Tibial nerve (tissue), 4 donors: ENCODE results near the gene CARHSP1. TPM values are rescaled to one million over a fixed set of nuclear protein-coding genes. Genes with fewer than 3 reads are reported as not detected.

Experiments
- DNase-seq, 2 donors: peaks; one replicate each; pipeline ENCODE4 v3.0.0-alpha.2; 2019; ENCODE audit warnings: low spot score in 2 of 2
- H3K27ac ChIP-seq, 4 donors: fragments of 200-600 bp; sonication (generic) in 3 of 4; one replicate each; pipeline ENCODE4 v1.5.1; 2017 to 2019; ENCODE audit warnings: mild to moderate bottlenecking in 1 of 4
- H3K27me3 ChIP-seq, 2 donors: fragments of 200-600 bp; sonication (generic) in 1 of 2; one replicate each; pipeline versions ENCODE4 v1.5.1 to v1.6.0; 2017 to 2019
- H3K36me3 ChIP-seq, 3 donors: fragments of 200-600 bp; sonication (generic); one replicate each; pipeline ENCODE4 v1.5.1; 2018 to 2019
- H3K4me1 ChIP-seq, 4 donors: fragments of 200-600 bp; sonication (generic) in 3 of 4; one replicate each; pipeline ENCODE4 v1.5.1; 2017 to 2019
- H3K4me3 ChIP-seq, 4 donors: fragments of 200-600 bp; sonication (generic) in 3 of 4; one replicate each; pipeline ENCODE4 v1.5.1; 2017 to 2019; ENCODE audit warnings: mild to moderate bottlenecking in 1 of 4, moderate library complexity in 1 of 4
- H3K9me3 ChIP-seq, 4 donors: fragments of 200-600 bp; sonication (generic) in 3 of 4; one replicate each; pipeline ENCODE4 v1.5.1; 2017 to 2019
- EP300 ChIP-seq, 2 donors: sonication (generic); formaldehyde crosslinking; IDR thresholded peaks; one replicate each; pipeline ENCODE4 v1.6.1; 2017; ENCODE audit warnings: antibody characterized with exemption in 2 of 2, mild to moderate bottlenecking in 1 of 2
- POLR2A ChIP-seq, 2 donors: fragments of 450-650 bp; IDR thresholded peaks; one replicate each; pipeline ENCODE4 v1.6.1; 2017; ENCODE audit warnings: antibody characterized with exemption in 2 of 2, mild to moderate bottlenecking in 2 of 2, moderate library complexity in 2 of 2
- WGBS, 2 donors: methylation state at CpG; one replicate each; pipeline ENCODE4 v1.1.5; 2018; 5-methylcytosine and 5-hydroxymethylcytosine counted together
- total RNA-seq, 4 donors: library from RNA; depleted of rRNA; stranded (reverse); fragments of >200 nt; gene quantifications; one replicate each; pipeline ENCODE4 v1.1.0, GENCODE V29; 2016
- TF ChIP-seq, protein P1 (sequence below), 5 experiments: fragments of 200-600 bp in 3 of 5; fragments of 450-650 bp in 2 of 5; sonication (generic) in 3 of 5; IDR thresholded peaks; one replicate each; pipeline ENCODE4 v1.5.1; 2016 to 2019; ENCODE audit warnings: antibody characterized with exemption in 5 of 5, mild to moderate bottlenecking in 3 of 5, moderate library complexity in 2 of 5

The CARHSP1 gene
- total RNA-seq, 4 donors from 2014 or later, result 90.6 to 169 (median 160) TPM

DNA sequence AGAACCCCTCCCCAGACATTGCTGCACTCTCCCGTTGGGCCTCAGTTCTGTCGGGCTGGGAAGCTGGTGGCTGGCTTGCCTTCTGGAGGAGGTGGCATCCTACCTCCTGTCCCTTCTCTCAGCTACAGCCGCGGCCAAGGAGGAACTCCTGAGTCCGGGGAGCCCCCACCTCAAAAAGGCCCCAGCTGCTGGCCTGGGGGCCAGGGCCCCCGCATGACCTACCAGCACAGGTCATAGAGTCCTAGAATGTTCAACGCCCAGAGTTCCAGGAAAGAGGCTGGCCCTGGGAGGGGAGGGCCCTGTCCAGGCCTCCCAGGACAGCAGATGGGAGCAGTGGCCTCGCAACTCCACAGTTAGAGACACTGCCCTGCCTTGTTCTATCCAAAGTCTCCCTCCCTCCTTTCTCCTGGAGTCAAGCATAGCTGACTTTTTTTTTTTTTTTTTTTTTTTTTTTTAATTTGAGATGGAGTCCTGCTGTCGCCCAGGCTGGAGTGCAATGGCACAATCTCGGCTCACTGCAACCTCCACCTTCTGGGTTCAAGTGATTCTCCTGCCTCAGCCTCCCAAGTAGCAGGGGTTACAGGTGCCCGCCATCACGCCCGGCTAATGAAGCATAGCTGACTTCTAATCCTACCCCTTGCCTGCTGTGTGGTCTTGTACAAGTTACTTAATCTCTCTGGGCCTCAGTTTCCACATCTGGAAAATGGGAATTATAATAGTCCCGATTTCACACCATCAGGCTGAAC, 7.1 kb downstream of the CARHSP1 start:
- peak in 1 of 2 donors; percentile 38 for DNase-seq
- peaks cover 0 to 22% (median 1%) of the 10 kb centered on the region in 3 donors for H3K36me3 ChIP-seq
- peaks cover 0 to 90% (median 73%) of the 10 kb centered on the region in 4 donors for H3K4me1 ChIP-seq
- H3K9me3 ChIP-seq, result no peaks in the 10 kb centered on the region
- H3K4me3 ChIP-seq, result peak overlapping the region in 1 of 4 donors; percentile 27
- no peaks in the 10 kb centered on the region for H3K27me3 ChIP-seq
- no peak for TF ChIP-seq EP300 (IDR thresholded peaks at IDR 0.05)
- no peak for TF ChIP-seq POLR2A (IDR thresholded peaks at IDR 0.05)
- TF ChIP-seq, protein P1, sequence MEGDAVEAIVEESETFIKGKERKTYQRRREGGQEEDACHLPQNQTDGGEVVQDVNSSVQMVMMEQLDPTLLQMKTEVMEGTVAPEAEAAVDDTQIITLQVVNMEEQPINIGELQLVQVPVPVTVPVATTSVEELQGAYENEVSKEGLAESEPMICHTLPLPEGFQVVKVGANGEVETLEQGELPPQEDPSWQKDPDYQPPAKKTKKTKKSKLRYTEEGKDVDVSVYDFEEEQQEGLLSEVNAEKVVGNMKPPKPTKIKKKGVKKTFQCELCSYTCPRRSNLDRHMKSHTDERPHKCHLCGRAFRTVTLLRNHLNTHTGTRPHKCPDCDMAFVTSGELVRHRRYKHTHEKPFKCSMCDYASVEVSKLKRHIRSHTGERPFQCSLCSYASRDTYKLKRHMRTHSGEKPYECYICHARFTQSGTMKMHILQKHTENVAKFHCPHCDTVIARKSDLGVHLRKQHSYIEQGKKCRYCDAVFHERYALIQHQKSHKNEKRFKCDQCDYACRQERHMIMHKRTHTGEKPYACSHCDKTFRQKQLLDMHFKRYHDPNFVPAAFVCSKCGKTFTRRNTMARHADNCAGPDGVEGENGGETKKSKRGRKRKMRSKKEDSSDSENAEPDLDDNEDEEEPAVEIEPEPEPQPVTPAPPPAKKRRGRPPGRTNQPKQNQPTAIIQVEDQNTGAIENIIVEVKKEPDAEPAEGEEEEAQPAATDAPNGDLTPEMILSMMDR (IDR thresholded peaks at IDR 0.05), result no peak
- H3K27ac ChIP-seq, result peak overlapping the region; percentile 50 to 94 (median 88)
- WGBS, 2 donors, result 40 to 52% methylated on average over 14 of the region's 14 CpGs

DNA sequence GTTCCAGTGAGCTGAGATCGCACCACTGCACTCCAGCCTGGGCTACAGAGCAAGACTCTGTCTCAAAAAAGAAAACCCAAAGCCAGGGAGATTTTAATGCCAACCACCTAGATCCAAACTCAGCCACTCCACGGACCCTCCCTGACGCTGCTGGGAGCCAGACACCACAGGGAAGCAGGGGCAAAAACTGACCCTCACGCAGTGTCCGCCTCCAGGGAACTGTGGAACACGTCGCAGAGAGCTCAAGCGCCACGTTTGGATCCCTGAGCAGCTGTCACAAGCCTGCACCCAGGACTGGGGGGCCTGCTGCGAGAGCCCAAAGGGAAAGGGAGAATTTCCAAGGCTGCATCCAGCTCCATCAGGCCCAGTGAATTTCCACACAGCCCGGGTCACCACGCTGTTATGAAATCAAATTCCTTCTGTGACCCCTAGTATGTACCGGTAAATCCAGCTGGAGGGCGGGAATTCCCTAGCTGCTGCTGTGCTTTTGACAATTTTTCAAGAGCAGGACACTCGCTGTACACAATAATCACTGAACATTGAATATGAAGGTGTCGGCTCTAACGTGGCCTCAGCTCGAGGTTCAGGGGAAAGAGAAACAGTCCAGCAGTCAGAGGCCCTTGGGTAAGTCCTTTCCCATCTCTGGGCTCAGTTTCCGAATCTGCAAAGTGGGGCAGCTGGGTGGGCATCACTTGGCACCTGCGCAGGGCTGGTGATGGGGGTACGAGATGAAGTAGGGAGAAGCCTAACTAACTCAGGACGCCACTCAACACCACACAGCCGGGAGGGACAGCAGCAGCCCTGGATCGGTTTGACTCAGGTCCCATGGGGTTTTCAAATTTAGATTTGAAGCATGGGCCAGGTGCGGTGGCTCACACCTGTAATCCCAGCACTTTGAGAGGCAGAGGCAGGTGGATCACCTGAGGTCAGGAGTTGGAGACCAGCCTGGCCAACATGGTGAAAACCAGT, 8.6 kb downstream of the CARHSP1 start:
- H3K27ac ChIP-seq, result peak overlapping the region in 3 of 4 donors; percentile 34 to 94 (median 86)
- no peaks in the 10 kb centered on the region for H3K27me3 ChIP-seq
- DNase-seq, result peak; percentile 68 to 80
- H3K36me3 ChIP-seq, result peaks cover 0 to 37% (median 10%) of the 10 kb centered on the region in 3 donors
- TF ChIP-seq EP300 (IDR thresholded peaks at IDR 0.05) (peak in 1 of 2 donors; percentile 84), POLR2A (IDR thresholded peaks at IDR 0.05) (no peak)
- peaks cover 0 to 78% (median 60%) of the 10 kb centered on the region in 4 donors for H3K4me1 ChIP-seq
- peak overlapping the region in 1 of 4 donors; percentile 15 for H3K4me3 ChIP-seq
- 42 to 47% methylated on average over 24 to 25 of the region's 25 CpGs for WGBS, 2 donors
- H3K9me3 ChIP-seq, result no peaks in the 10 kb centered on the region

DNA sequence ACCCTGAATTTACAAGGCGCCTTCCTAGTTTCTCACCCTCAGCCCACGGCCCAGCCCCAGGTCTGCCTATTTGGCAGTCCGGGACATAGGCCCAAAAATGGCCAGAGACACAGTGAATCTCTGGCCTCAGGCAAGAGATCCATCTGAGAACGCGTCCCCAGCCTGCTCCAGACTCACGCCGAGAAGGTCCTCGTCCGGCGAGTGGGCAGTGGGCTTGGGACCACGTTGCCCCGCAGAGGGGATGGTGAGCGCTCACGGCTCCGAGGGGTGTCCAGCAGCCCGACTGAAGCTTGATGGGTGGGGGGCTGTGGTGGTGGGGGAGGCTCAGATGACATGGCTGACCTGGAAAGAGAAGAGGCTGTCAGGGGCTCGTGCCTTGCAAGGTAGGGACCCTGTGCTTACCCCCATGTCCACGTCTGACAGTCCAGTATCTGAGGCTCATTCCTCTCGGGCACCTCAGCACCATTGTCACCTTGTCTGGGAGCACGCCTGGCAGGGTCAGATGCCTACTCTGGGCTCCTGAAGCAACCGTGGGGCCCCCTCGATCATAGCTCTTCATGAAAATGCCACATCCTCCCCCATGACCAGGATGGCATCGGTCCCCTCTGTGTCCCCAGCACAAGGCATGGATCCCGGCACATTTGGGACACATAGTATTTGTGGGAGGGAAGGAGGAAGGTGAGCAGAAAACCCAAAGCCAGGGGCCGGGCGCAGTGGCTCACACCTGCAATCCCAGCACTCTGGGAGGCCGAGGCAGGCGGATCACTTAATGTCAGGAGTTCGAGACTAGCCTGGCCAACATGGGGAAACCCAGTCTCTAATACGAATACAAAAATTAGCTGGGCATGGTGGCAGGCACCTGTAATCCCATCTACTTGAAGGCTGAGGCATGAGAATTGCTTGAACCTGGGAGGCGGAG, 9.6 kb downstream of the CARHSP1 start:
- H3K4me3 ChIP-seq, result peak overlapping the region in 1 of 4 donors; percentile 15
- H3K27ac ChIP-seq, result peak overlapping the region in 3 of 4 donors; percentile 40 to 94 (median 86)
- TF ChIP-seq, protein P1 (IDR thresholded peaks at IDR 0.05), result no peak
- TF ChIP-seq POLR2A (IDR thresholded peaks at IDR 0.05), result no peak
- DNase-seq, result no peak
- peaks cover 0 to 78% (median 53%) of the 10 kb centered on the region in 4 donors for H3K4me1 ChIP-seq
- no peaks in the 10 kb centered on the region for H3K27me3 ChIP-seq
- H3K36me3 ChIP-seq, result peaks cover 0 to 47% (median 10%) of the 10 kb centered on the region in 3 donors
- WGBS, 2 donors, result 91 to 95% methylated on average over 28 to 31 of the region's 31 CpGs
- H3K9me3 ChIP-seq, result no peaks in the 10 kb centered on the region

DNA sequence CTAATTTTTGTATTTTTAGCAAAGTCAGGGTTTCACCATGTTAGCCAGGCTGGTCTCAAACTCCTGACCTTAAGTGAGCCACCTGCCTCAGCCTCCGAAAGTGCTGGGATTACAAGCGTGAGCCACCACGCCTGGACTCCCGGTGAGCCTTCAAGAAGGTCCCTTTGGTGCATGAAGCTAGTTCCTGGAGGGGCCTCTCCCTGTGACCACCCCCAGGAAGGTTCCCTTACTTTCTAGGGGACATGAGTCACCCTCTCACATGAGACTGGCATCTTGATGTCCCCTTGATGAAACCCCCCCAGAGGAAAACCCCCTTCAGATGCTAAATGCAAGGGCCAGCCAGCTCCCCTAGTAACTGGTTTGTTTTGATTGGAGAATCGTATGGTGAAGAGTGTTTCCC, 12.8 kb downstream of the CARHSP1 start:
- Histone ChIP-seq H3K27me3 (no peaks in the 10 kb centered on the region), H3K9me3 (no peaks in the 10 kb centered on the region), H3K4me3 (no peak overlapping the region), H3K36me3 (peaks cover 0 to 77% (median 10%) of the 10 kb centered on the region in 3 donors), H3K27ac (peak overlapping the region in 2 of 4 donors; percentile 33 to 36), H3K4me1 (peaks cover 0 to 65% (median 23%) of the 10 kb centered on the region in 4 donors)
- 51 to 70% methylated on average over 5 of the region's 5 CpGs for WGBS, 2 donors
- DNase-seq, result no peak
- TF ChIP-seq EP300 (IDR thresholded peaks at IDR 0.05) (no peak), POLR2A (IDR thresholded peaks at IDR 0.05) (no peak)
- TF ChIP-seq, protein P1 (IDR thresholded peaks at IDR 0.05), result no peak
